Duodenal mucosa (tissue), 2 donors: Measurements from ENCODE around the gene OR5A1.
"Not testable (repeated sequence)": the region's sequence is repeated elsewhere in the genome, so short reads cannot be mapped to it uniquely, and the experiment has no call there.

Experiments used
- H3K27ac ChIP-seq: one replicate; pipeline ENCODE4 v1.7.0; 2013; ENCODE audit warnings: low read depth, low read length
- H3K27me3 ChIP-seq, 2 donors: one replicate each; pipeline ENCODE4 v1.7.0; 2013; ENCODE audit warnings: low read length in 2 of 2, control low read depth in 1 of 2; ENCODE audit not compliant: insufficient read depth in 2 of 2, control insufficient read depth in 1 of 2
- H3K36me3 ChIP-seq, 2 donors: one replicate each; pipeline ENCODE4 v1.7.0; 2013; ENCODE audit warnings: low read length in 2 of 2, control low read depth in 1 of 2; ENCODE audit not compliant: insufficient read depth in 2 of 2, control insufficient read depth in 1 of 2
- H3K4me1 ChIP-seq, 2 donors: one replicate each; pipeline ENCODE4 v1.7.0; 2013; ENCODE audit warnings: low read length in 2 of 2, control low read depth in 1 of 2; ENCODE audit not compliant: insufficient read depth in 2 of 2, control insufficient read depth in 1 of 2
- H3K4me3 ChIP-seq, 2 donors: one replicate each; pipeline ENCODE4 v1.7.0; 2013; ENCODE audit warnings: low read length in 2 of 2, low read depth in 1 of 2
- H3K9ac ChIP-seq, 2 donors: one replicate each; pipeline ENCODE4 v1.7.0; 2013; ENCODE audit warnings: low read length in 2 of 2, low read depth in 1 of 2
- H3K9me3 ChIP-seq, 2 donors: one replicate each; pipeline ENCODE4 v1.7.0; 2013; ENCODE audit warnings: low read length in 2 of 2, control low read depth in 1 of 2; ENCODE audit not compliant: control insufficient read depth in 1 of 2

OR5A1 gene

DNA sequence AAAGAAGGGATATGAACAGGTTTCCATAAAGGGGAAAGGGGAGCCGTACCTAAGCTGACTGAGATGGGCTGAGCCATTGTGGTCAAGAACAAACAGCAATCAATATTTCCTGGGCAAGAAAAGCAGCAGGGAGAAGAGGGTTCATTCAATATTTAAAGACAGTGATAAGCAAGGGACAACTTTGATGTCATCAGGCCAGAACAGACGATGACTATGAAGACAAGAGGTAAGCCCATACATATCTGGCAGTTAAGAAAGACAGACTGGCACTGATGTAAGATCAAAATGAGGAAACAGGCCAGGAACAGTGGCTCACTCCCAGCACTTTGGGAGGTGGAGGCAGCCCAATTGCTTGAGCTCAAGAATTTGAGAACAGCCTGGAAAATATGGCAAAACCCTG lies 12.4 kb upstream of the OR5A1 start:
- Histone ChIP-seq H3K4me3 (no peak overlapping the region), H3K4me1 (no peaks in the 10 kb centered on the region), H3K27ac (no peak overlapping the region), H3K9me3 (no peaks in the 10 kb centered on the region), H3K36me3 (no peaks in the 10 kb centered on the region), H3K27me3 (no peaks in the 10 kb centered on the region), H3K9ac (no peak overlapping the region)

DNA sequence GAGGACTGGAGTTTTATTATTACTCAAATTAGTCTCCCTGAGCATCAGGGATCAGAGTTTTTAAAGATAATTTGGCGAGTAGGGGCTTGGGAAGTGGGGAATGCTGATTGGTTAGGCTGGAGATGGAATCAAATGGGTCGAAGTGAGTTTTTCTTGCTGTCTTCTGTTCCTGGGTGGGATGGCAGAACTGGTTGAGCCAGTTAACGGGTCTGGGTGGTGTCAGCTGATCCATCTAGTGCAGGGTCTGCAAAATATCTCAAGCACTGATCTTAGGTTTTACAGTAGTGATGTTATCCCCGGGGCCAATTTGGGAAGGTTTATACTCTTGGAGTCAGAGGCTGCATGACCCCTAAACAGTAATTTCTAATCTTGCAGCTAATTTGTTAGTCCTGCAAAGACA lies 11.1 kb upstream of the OR5A1 start:
- H3K4me1 ChIP-seq: no peaks in the 10 kb centered on the region
- no peaks in the 10 kb centered on the region for H3K36me3 ChIP-seq
- no peak overlapping the region for H3K9ac ChIP-seq
- H3K4me3 ChIP-seq: no peak overlapping the region
- H3K9me3 ChIP-seq: no peaks in the 10 kb centered on the region
- no peaks in the 10 kb centered on the region for H3K27me3 ChIP-seq
- H3K27ac ChIP-seq: no peak overlapping the region

DNA sequence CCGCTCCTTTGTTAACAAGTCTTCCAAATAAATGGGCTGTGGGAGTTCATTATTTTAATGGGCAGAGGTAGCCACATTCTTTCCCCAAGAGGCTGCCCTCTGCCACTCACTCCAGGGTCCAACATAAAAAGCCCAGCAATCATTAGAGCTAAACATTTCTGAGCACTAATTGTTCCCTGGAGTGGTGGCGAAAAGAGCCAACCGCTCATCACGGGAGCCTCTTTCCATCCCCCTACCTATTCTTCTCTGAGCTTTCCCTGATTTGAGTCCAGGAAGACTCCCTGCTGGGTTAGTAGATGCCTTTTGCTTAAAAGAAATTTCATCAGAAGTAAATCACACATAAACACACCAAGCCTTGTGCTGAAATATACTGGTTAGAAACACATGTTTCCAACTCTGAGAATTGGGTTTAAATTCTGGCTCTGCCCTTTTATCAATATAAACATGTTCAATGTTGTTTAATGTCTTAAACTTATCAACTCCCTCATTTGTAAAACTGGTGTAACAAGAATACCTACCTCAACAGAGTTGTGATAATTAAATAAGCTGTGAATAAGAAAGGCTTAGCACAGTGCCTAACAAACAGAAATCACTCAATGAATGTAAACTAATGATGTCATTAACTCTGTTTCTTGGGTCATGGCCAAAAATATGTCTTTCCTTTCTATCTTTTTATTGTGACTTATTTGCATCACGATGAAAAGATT lies 9.8 kb upstream of the OR5A1 start, which contains the start of gene OR5A2:
Gene OR5A2 (minus strand): TSS at position 53 of the 707 bp plus-strand sequence. CDS start 3,460 bp downstream, outside the sequence.
- H3K27me3 ChIP-seq: no peaks in the 10 kb centered on the region
- H3K9ac ChIP-seq: no peak within 1 kb of the TSS
- no peak within 1 kb of the TSS for H3K4me3 ChIP-seq
- no peaks in the 10 kb centered on the region for H3K36me3 ChIP-seq
- H3K9me3 ChIP-seq: no peaks in the 10 kb centered on the region
- H3K4me1 ChIP-seq: no peaks in the 10 kb centered on the region
- no peak within 1 kb of the TSS for H3K27ac ChIP-seq

DNA sequence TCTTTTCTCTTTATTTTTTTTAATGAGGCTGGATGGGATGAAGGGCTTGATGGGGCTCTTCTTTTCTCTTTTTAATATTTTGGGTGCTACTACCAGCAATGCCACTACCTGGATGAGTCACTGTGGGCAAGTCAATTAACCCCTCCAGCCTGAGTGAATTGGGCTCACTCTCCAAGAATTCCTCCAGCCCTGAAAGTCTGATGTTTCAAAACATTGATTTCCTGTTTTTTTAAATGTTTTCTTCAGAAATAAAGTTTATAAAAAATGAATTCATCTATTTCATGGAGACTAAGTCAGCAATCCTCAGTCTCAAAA lies 9.2 kb upstream of the OR5A1 start:
- H3K9ac ChIP-seq: no peak overlapping the region
- H3K27me3 ChIP-seq: no peaks in the 10 kb centered on the region
- H3K36me3 ChIP-seq: no peaks in the 10 kb centered on the region
- no peaks in the 10 kb centered on the region for H3K4me1 ChIP-seq
- no peak overlapping the region for H3K27ac ChIP-seq
- H3K4me3 ChIP-seq: no peak overlapping the region
- H3K9me3 ChIP-seq: no peaks in the 10 kb centered on the region

DNA sequence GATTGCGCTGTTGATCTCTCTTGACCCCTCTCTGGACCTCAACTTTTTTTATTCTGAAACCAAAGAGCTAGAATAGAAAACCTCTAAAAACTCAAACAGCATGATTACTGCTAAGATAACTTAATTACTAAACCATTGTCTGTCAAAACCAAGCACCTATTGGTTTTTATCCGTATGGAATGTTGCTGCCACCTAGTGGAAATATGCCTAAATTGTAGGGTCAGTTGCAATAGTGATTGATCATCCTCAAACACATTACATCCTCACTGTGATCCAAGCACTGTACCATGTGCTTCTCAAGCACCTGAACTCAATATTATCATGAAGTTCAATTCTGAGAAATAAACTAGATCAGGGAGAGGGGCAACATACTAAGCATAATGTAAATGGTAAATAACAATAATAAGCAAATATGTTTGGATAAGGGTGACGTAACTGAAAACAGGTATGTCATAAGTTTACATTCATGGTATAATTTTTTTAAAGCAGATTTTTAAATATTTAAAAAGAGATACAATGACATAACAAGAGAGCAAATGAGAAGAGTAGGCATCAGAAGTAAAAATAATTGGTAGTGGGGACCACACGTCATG lies 6.2 kb upstream of the OR5A1 start:
- H3K36me3 ChIP-seq: no peaks in the 10 kb centered on the region
- no peaks in the 10 kb centered on the region for H3K27me3 ChIP-seq
- H3K4me3 ChIP-seq: no peak overlapping the region
- no peak overlapping the region for H3K27ac ChIP-seq
- H3K4me1 ChIP-seq: no peaks in the 10 kb centered on the region
- H3K9ac ChIP-seq: no peak overlapping the region
- H3K9me3 ChIP-seq: no peaks in the 10 kb centered on the region

DNA sequence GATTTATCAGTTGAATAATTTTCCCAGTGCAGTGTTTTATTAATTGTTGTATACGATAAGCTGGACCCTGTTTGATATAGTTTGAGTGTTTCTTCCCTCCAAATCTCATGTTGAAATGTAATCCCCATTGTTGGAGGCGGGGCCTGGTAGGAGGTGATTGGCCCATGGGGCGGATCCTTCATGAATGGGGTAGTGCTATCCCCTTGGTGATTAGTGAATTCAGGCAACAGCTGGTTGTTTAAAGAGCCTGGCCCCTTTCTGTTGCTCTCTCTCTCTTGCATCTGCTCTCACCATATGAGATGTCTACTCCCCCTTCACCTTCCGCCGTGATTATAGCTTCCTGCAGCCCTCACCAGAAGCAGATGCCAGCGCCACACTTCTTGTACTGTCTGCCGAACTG lies 1.5 kb downstream of the OR5A1 start:
- no peaks in the 10 kb centered on the region for H3K9me3 ChIP-seq
- no peaks in the 10 kb centered on the region for H3K27me3 ChIP-seq

DNA sequence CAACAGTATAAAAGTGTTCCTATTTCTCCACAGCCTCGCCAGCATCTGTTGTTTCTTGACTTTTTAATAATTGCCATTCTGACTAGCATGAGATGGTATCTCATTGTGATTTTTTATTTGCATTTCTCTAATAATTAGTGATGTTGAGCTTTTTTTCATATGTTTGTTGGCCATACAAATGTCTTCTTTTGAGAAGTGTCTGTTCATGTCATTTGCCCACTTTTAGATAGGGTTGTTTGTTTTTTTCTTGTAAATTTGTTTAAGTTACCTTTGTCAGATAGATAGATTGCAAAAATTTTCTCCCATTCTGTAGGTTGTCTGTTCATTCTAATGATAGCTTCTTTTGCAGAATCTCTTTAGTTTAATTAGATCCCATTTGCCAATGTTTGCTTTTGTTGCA lies 9.4 kb downstream of the OR5A1 start:
- H3K4me1 ChIP-seq, H3K27me3 ChIP-seq, H3K9ac ChIP-seq, H3K27ac ChIP-seq, H3K36me3 ChIP-seq, H3K4me3 ChIP-seq, H3K9me3 ChIP-seq: not testable (repeated sequence)

More for the DNA sequence above, 1.5 kb downstream of the OR5A1 start:
- Histone ChIP-seq H3K4me3 (no peak overlapping the region), H3K9ac (no peak overlapping the region), H3K4me1 (no peaks in the 10 kb centered on the region), H3K27ac (no peak overlapping the region), H3K36me3 (no peaks in the 10 kb centered on the region)

DNA sequence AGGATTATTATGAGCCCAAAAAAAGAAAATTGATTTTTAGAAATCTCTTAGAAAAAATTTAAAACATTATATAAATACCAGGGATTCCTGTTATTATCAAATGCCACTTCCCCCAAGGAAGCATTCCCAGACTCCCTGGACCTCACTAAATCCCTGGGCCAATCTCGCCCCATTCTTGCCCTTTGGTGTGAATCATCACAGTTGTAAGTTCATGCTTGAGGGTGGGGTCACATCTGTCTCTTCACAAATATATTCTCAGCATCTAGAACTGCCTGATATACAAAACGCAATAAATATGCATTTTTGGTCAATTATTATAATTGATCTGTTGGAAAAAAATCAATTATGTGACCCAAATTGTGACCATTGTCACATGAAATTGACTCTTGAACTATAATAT lies 12.2 kb downstream of the OR5A1 start:
- Histone ChIP-seq H3K36me3 (no peaks in the 10 kb centered on the region), H3K27ac (no peak overlapping the region), H3K27me3 (no peaks in the 10 kb centered on the region), H3K9ac (no peak overlapping the region), H3K4me1 (no peaks in the 10 kb centered on the region), H3K4me3 (no peak overlapping the region), H3K9me3 (no peaks in the 10 kb centered on the region)

DNA sequence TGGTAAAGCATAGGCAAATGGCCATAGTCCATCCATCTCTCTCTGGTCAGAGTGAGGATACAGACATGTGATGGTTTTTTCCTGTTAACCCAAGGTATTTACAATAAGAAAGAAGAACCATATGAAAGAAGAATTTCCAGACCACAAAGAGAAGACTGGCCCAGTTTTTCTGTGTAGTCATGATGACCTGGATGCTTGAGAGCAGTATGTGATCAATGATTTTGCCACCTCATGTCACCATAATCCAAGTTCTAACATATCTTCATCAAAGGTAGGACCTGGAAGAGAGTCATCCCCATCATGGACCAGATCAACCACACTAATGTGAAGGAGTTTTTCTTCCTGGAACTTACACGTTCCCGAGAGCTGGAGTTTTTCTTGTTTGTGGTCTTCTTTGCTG lies 20.4 kb downstream of the OR5A1 start, which contains the start of gene OR4D6:
Gene OR4D6 (plus strand): TSS at position 301 of the 400 bp plus-strand sequence. CDS start 0 bp downstream, at position 301.
- no peaks in the 10 kb centered on the region for H3K4me1 ChIP-seq
- no peak within 1 kb of the TSS for H3K9ac ChIP-seq
- no peaks in the 10 kb centered on the region for H3K9me3 ChIP-seq
- no peak within 1 kb of the TSS for H3K4me3 ChIP-seq
- H3K27ac ChIP-seq: no peak within 1 kb of the TSS
- H3K36me3 ChIP-seq: no peaks in the 10 kb centered on the region
- no peaks in the 10 kb centered on the region for H3K27me3 ChIP-seq

DNA sequence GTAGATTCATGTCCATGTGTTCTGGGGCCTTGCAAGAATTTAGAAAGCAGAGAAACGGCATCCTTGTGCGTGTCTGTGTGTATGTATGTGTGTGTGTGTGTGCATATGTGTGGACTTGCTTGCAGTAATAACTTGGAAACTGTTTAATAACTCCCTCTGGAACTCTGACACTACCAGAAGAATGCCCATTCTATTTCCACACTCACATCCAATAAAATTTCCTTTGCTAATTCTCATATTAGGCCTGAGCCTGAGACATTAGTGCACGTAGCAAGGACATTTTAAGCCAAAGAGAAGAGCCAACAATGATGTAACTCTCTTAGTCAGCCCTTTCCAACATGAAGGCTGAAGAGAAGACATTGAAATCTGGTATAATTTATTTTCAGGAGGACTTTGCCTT lies 23.6 kb downstream of the OR5A1 start:
- Histone ChIP-seq H3K27me3 (no peaks in the 10 kb centered on the region), H3K4me1 (no peaks in the 10 kb centered on the region), H3K4me3 (no peak overlapping the region), H3K27ac (no peak overlapping the region), H3K36me3 (no peaks in the 10 kb centered on the region), H3K9me3 (no peaks in the 10 kb centered on the region), H3K9ac (no peak overlapping the region)
